SW480 (cell line): ENCODE data around the gene KIF21A.

Source experiments
- DNase-seq: peaks from one replicate; pipeline ENCODE4 v3.0.0-alpha.2; 2016; ENCODE audit warnings: low spot score

Gene KIF21A

DNA sequence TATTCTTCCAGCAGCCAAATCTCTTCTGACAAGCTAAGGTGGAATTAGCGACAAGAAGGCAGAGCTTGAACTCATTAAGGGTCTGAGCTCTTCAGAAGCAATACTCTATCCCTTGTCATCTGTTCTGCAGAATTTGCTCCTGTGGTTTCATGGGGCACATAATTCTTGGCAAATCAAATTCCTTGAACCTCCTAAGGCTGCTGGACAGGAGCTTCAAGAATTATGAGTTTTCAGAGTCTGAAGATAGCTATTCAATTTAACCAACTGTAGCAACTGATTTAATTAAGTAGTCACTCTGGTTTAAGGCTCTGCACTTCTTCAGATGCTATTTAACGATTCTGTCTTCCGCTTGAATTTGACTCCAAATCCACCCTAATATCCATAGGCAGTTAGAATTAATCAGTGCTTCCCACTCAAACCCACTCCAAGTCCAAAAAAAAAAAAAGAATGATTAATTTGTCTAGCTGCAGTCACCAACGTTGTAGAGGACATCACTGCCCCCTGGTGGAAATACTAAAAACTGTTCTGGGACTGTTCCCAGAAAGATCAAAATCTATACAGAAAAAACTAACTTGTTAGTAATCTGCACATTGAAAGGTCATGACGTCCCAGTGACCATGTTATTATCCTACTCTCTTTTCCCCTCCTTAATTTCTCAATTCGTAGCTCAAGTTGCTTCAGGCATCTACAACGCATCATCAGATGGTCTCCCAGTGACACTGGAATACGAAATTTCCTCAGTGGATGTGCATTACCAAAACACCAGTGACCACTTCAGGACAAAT lies 169.9 kb downstream of the KIF21A start:
- DNase-seq = peak; percentile 31

DNA sequence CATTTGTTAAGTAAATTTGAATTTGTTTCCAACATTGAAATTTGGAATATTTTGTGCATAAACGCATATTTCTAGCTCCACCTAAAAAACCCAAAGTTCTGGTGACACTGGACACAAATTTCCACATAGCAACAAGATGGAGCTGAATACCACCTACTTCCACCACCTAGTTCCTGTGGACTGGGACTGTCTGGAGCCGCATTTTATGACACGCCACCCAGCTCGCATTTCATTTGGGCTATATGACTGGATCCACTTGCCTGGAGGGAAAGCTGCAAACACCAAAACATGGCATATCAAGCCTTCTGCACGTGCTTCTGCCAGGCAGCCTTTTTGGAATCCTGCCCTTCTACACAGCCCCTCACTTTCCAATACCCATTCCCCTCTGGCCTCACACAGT lies 173.4 kb downstream of the KIF21A start:
- DNase-seq = no peak

DNA sequence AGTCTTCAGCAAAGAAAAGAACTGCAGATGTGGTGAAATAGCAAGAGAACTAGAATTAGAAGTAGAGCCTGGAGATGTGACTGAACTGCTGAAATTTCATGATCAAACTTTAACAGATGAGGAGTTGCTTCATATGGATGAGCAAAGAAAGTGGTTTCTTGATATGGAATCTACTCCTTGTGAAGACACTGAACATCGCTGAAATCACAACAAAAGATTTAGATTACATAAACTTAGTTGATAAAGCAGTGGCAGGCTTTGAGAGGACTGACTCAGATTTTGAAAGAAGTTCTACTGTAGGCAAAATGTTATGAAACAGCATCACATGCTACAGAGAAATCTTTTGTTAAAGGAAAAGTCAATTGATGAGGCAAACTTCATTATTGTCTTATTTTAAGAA lies 175.0 kb downstream of the KIF21A start:
- no peak for DNase-seq

DNA sequence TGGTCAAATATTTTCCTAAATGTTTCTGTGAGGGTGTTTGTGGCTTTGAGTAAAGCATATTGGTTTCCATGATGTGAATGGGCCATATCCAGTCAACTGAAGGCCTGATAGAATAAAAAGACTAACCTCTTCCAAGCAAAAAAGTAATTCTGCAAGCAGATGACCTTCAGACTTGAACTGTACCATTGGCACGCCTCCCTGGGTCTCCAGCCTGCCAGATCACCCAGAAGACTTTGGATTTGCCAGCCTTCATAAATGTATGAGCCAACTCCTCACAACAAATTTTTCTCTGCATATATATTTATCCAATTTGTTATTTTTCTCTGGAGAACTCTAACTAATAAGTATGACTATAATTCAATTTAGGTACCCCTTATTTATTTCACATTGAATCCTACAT lies 190.3 kb downstream of the KIF21A start:
- no peak for DNase-seq
